ENCODE results near the gene NEURL1.
A peak's percentile ranks its signal among the peaks of the same experiment; 100 is the strongest.

NEURL1 gene

GRCh38 chr10:103548006-103548405, 54.5 kb downstream of the NEURL1 start:
- WGBS (ENCODE audit: extremely low coverage, insufficient coverage, insufficient read length): no CpG with 5 or more reads among the region's 3 CpGs

GRCh38 chr10:103548581-103549348, 55.3 kb downstream of the NEURL1 start:
- H3K4me1 ChIP-seq (ENCODE audit: control insufficient read depth in 1 of 2, insufficient read depth in 2 of 2, low read length in 2 of 2): peaks cover 3 to 7% of the 10 kb centered on the region in 2 experiments
- no peak overlapping the region for H2BK5ac ChIP-seq (ENCODE audit: low read depth, low read length, poor library complexity)
- no peak overlapping the region for H4K91ac ChIP-seq (ENCODE audit: low read depth, low read length)
- H3K18ac ChIP-seq (ENCODE audit: low read length): no peak overlapping the region
- H3K27me3 ChIP-seq (ENCODE audit: insufficient read depth, low read length): no peaks in the 10 kb centered on the region
- no peak overlapping the region for H2AK5ac ChIP-seq (ENCODE audit: low read length)
- H3K4me2 ChIP-seq (ENCODE audit: low read length): no peak overlapping the region
- no peak overlapping the region for H3K4ac ChIP-seq (ENCODE audit: low read depth, low read length)
- H2BK120ac ChIP-seq (ENCODE audit: insufficient read depth, low read length, poor library complexity): no peak overlapping the region
- no peak overlapping the region for H4K12ac ChIP-seq (ENCODE audit: low read depth, low read length)
- peak overlapping the region; percentile 8 for H3K23ac ChIP-seq (ENCODE audit: low read length)
- H3K36me3 ChIP-seq (ENCODE audit: control insufficient read depth in 1 of 2, insufficient read depth in 2 of 2, low read length in 2 of 2): no peaks in the 10 kb centered on the region
- no peak overlapping the region for H3K4me3 ChIP-seq (ENCODE audit: low read depth, low read length)
- H3K79me2 ChIP-seq (ENCODE audit: control insufficient read depth, insufficient read depth, low read length, poor library complexity): no peaks in the 10 kb centered on the region
- WGBS (ENCODE audit: extremely low coverage, insufficient coverage, insufficient read length): no CpG with 5 or more reads among the region's 12 CpGs
- H3K14ac ChIP-seq (ENCODE audit: low read length): no peak overlapping the region
- peaks cover 4% of the 10 kb centered on the region for H3K79me1 ChIP-seq (ENCODE audit: low read length)
- H2BK12ac ChIP-seq (ENCODE audit: low read length): no peak overlapping the region
- peaks cover 2% of the 10 kb centered on the region for H3K9me3 ChIP-seq (ENCODE audit: insufficient read depth, low read depth, low read length)
- no peak overlapping the region for H4K8ac ChIP-seq (ENCODE audit: low read depth, low read length)
- H2AFZ ChIP-seq (ENCODE audit: insufficient read depth, low read length, poor library complexity): no peak overlapping the region
- H3K9ac ChIP-seq (ENCODE audit: low read length): no peak overlapping the region
- DNase-seq: no peak
- no peak overlapping the region for H3K27ac ChIP-seq (ENCODE audit: low read depth, low read length)

More at GRCh38 chr10:103548006-103548405, 54.5 kb downstream of the NEURL1 start:
- H3K4me2 ChIP-seq (ENCODE audit: low read length): no peak overlapping the region
- H3K14ac ChIP-seq (ENCODE audit: low read length): no peak overlapping the region
- DNase-seq: no peak
- no peak overlapping the region for H4K12ac ChIP-seq (ENCODE audit: low read depth, low read length)
- peaks cover 2% of the 10 kb centered on the region for H3K9me3 ChIP-seq (ENCODE audit: insufficient read depth, low read depth, low read length)
- H3K4ac ChIP-seq (ENCODE audit: low read depth, low read length): no peak overlapping the region
- no peak overlapping the region for H2BK120ac ChIP-seq (ENCODE audit: insufficient read depth, low read length, poor library complexity)
- H4K91ac ChIP-seq (ENCODE audit: low read depth, low read length): no peak overlapping the region
- H3K23ac ChIP-seq (ENCODE audit: low read length): no peak overlapping the region
- peaks cover 9% of the 10 kb centered on the region for H3K79me1 ChIP-seq (ENCODE audit: low read length)
- peaks cover 10 to 14% of the 10 kb centered on the region in 2 experiments for H3K4me1 ChIP-seq (ENCODE audit: control insufficient read depth in 1 of 2, insufficient read depth in 2 of 2, low read length in 2 of 2)
- H3K4me3 ChIP-seq (ENCODE audit: low read depth, low read length): no peak overlapping the region
- H3K27ac ChIP-seq (ENCODE audit: low read depth, low read length): no peak overlapping the region
- no peak overlapping the region for H2AK5ac ChIP-seq (ENCODE audit: low read length)
- H4K8ac ChIP-seq (ENCODE audit: low read depth, low read length): no peak overlapping the region
- no peaks in the 10 kb centered on the region for H3K79me2 ChIP-seq (ENCODE audit: control insufficient read depth, insufficient read depth, low read length, poor library complexity)
- no peak overlapping the region for H2BK12ac ChIP-seq (ENCODE audit: low read length)
- no peaks in the 10 kb centered on the region for H3K27me3 ChIP-seq (ENCODE audit: insufficient read depth, low read length)
- no peak overlapping the region for H3K9ac ChIP-seq (ENCODE audit: low read length)
- no peak overlapping the region for H2BK5ac ChIP-seq (ENCODE audit: low read depth, low read length, poor library complexity)
- H3K18ac ChIP-seq (ENCODE audit: low read length): no peak overlapping the region
- H2AFZ ChIP-seq (ENCODE audit: insufficient read depth, low read length, poor library complexity): no peak overlapping the region
- H3K36me3 ChIP-seq (ENCODE audit: control insufficient read depth in 1 of 2, insufficient read depth in 2 of 2, low read length in 2 of 2): no peaks in the 10 kb centered on the region

- H3K23ac ChIP-seq (ENCODE audit: low read length): no peak overlapping the region
- no peaks in the 10 kb centered on the region for H3K27me3 ChIP-seq (ENCODE audit: insufficient read depth, low read length)
- H2AK5ac ChIP-seq (ENCODE audit: low read length): no peak overlapping the region
- peaks cover 2% of the 10 kb centered on the region for H3K9me3 ChIP-seq (ENCODE audit: insufficient read depth, low read depth, low read length)
- no peak overlapping the region for H3K18ac ChIP-seq (ENCODE audit: low read length)
- H3K27ac ChIP-seq (ENCODE audit: low read depth, low read length): no peak overlapping the region
- no peak overlapping the region for H3K4ac ChIP-seq (ENCODE audit: low read depth, low read length)
- no peak overlapping the region for H2BK5ac ChIP-seq (ENCODE audit: low read depth, low read length, poor library complexity)
- no peaks in the 10 kb centered on the region for H3K36me3 ChIP-seq (ENCODE audit: control insufficient read depth in 1 of 2, insufficient read depth in 2 of 2, low read length in 2 of 2)
- H3K79me2 ChIP-seq (ENCODE audit: control insufficient read depth, insufficient read depth, low read length, poor library complexity): no peaks in the 10 kb centered on the region
- DNase-seq: no peak
- peaks cover 0 to 3% of the 10 kb centered on the region in 2 experiments for H3K4me1 ChIP-seq (ENCODE audit: control insufficient read depth in 1 of 2, insufficient read depth in 2 of 2, low read length in 2 of 2)
- no peak overlapping the region for H2BK120ac ChIP-seq (ENCODE audit: insufficient read depth, low read length, poor library complexity)
- H3K4me3 ChIP-seq (ENCODE audit: low read depth, low read length): no peak overlapping the region
- no peak overlapping the region for H4K12ac ChIP-seq (ENCODE audit: low read depth, low read length)
- H3K4me2 ChIP-seq (ENCODE audit: low read length): no peak overlapping the region
- H3K79me1 ChIP-seq (ENCODE audit: low read length): no peaks in the 10 kb centered on the region
- H4K91ac ChIP-seq (ENCODE audit: low read depth, low read length): no peak overlapping the region
- no CpG with 5 or more reads among the region's 3 CpGs for WGBS (ENCODE audit: extremely low coverage, insufficient coverage, insufficient read length)
- H3K14ac ChIP-seq (ENCODE audit: low read length): no peak overlapping the region
- H2BK12ac ChIP-seq (ENCODE audit: low read length): no peak overlapping the region
- no peak overlapping the region for H4K8ac ChIP-seq (ENCODE audit: low read depth, low read length)
- no peak overlapping the region for H3K9ac ChIP-seq (ENCODE audit: low read length)
- H2AFZ ChIP-seq (ENCODE audit: insufficient read depth, low read length, poor library complexity): no peak overlapping the region
Observed at GRCh38 chr10:103549349-103549685, 55.8 kb downstream of the NEURL1 start.

- Histone ChIP-seq H4K8ac (ENCODE audit: low read depth, low read length) (no peak overlapping the region), H3K23ac (ENCODE audit: low read length) (no peak overlapping the region), H3K4me3 (ENCODE audit: low read depth, low read length) (no peak overlapping the region), H3K4ac (ENCODE audit: low read depth, low read length) (no peak overlapping the region), H3K27me3 (ENCODE audit: insufficient read depth, low read length) (no peaks in the 10 kb centered on the region), H4K12ac (ENCODE audit: low read depth, low read length) (no peak overlapping the region), H2BK120ac (ENCODE audit: insufficient read depth, low read length, poor library complexity) (no peak overlapping the region), H3K79me1 (ENCODE audit: low read length) (no peaks in the 10 kb centered on the region), H3K14ac (ENCODE audit: low read length) (no peak overlapping the region), H2BK12ac (ENCODE audit: low read length) (no peak overlapping the region), H2AK5ac (ENCODE audit: low read length) (no peak overlapping the region), H2BK5ac (ENCODE audit: low read depth, low read length, poor library complexity) (no peak overlapping the region), H3K9ac (ENCODE audit: low read length) (no peak overlapping the region), H4K91ac (ENCODE audit: low read depth, low read length) (no peak overlapping the region), H2AFZ (ENCODE audit: insufficient read depth, low read length, poor library complexity) (no peak overlapping the region), H3K18ac (ENCODE audit: low read length) (no peak overlapping the region), H3K79me2 (ENCODE audit: control insufficient read depth, insufficient read depth, low read length, poor library complexity) (no peaks in the 10 kb centered on the region), H3K36me3 (ENCODE audit: control insufficient read depth in 1 of 2, insufficient read depth in 2 of 2, low read length in 2 of 2) (no peaks in the 10 kb centered on the region), H3K27ac (ENCODE audit: low read depth, low read length) (no peak overlapping the region), H3K9me3 (ENCODE audit: insufficient read depth, low read depth, low read length) (peaks cover 4% of the 10 kb centered on the region), H3K4me1 (ENCODE audit: control insufficient read depth in 1 of 2, insufficient read depth in 2 of 2, low read length in 2 of 2) (peaks cover 0 to 3% of the 10 kb centered on the region in 2 experiments), H3K4me2 (ENCODE audit: low read length) (no peak overlapping the region)
- no peak for DNase-seq
- no CpG with 5 or more reads among the region's 1 CpG for WGBS (ENCODE audit: extremely low coverage, insufficient coverage, insufficient read length)
Observed at GRCh38 chr10:103550229-103550628, 56.7 kb downstream of the NEURL1 start.

Data from trophoblast cell (in vitro differentiated cells and primary cell).